Upper lobe of left lung (tissue), 4 donors: ENCODE results near the gene PTPRC.

Source experiments
- POLR2A ChIP-seq, 4 donors: fragments of 450-650 bp; IDR thresholded peaks; one replicate each; pipeline ENCODE4 v1.5.1; 2016 to 2017; ENCODE audit warnings: antibody characterized with exemption in 4 of 4, mild to moderate bottlenecking in 2 of 4
- TF ChIP-seq, protein P1 (sequence below), 6 experiments: fragments of 450-650 bp in 4 of 6; fragments of 200-600 bp in 2 of 6; sonication (generic) in 2 of 6; IDR thresholded peaks; one replicate each; pipeline ENCODE4 v1.5.1; 2016 to 2019; ENCODE audit warnings: antibody characterized with exemption in 6 of 6

DNA sequence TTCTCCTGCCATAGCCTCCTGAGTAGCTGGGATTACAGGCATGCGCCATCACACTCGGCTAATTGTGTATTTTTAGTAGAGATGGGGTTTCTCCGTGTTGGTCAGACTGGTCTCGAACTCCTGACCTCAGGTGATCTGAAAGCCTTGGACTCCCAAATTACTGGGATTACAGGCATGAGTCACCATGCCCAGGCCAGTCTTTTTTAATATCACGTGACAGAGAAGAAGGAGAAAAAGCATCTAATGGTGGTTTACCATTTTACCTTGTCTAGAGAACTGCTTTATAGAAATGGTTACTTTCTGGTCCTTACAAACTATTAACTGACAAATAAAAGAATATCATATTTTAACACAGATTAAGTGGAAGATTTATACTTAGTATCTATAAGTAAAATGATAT, 168.0 kb downstream of the PTPRC start:
- TF ChIP-seq POLR2A (IDR thresholded peaks at IDR 0.05), result no peak
- TF ChIP-seq, protein P1, sequence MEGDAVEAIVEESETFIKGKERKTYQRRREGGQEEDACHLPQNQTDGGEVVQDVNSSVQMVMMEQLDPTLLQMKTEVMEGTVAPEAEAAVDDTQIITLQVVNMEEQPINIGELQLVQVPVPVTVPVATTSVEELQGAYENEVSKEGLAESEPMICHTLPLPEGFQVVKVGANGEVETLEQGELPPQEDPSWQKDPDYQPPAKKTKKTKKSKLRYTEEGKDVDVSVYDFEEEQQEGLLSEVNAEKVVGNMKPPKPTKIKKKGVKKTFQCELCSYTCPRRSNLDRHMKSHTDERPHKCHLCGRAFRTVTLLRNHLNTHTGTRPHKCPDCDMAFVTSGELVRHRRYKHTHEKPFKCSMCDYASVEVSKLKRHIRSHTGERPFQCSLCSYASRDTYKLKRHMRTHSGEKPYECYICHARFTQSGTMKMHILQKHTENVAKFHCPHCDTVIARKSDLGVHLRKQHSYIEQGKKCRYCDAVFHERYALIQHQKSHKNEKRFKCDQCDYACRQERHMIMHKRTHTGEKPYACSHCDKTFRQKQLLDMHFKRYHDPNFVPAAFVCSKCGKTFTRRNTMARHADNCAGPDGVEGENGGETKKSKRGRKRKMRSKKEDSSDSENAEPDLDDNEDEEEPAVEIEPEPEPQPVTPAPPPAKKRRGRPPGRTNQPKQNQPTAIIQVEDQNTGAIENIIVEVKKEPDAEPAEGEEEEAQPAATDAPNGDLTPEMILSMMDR (IDR thresholded peaks at IDR 0.05), result no peak
